NB4 (cell line): ENCODE measurements around the gene KRT222.

Experiments
- MYC ChIP-seq: IDR thresholded peaks from 2 replicates; pipeline ENCODE4 v1.6.1; 2011; ENCODE audit warnings: low read depth, low read length
- POLR2A ChIP-seq: IDR thresholded peaks from 2 replicates; pipeline ENCODE4 v1.6.1; 2011; ENCODE audit warnings: mild to moderate bottlenecking; ENCODE audit not compliant: insufficient read length; ENCODE audit errors: extremely low read depth
- TF ChIP-seq, protein P1 (sequence below): IDR thresholded peaks from one replicate; pipeline ENCODE4 v1.5.1; 2012; ENCODE audit warnings: low read depth, low read length
- TF ChIP-seq, protein P2 (sequence below): IDR thresholded peaks from 2 replicates; pipeline ENCODE4 v1.6.1; 2011; ENCODE audit warnings: low read depth, low read length

DNA sequence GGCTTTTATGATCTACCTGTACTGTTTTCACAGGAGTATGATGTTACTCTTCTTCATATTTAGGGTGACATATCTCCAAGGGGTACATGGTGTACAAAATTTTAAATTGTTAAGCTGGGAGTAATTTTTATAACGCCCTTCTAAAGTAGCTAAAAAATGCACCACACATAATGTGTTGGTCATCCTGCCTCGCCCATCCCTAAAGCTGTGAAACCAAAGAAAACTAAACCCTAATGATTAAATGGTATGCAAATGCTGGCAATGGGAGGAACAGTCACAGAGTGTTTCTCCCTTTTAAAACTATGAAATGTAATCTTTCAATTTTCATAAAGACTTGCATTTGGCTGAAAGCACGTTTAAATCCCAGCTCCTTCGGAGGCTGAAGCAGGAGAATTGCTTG is 40.6 kb upstream of the KRT222 start:
- TF ChIP-seq POLR2A (no peak), MYC (no peak)
- TF ChIP-seq, protein P1, sequence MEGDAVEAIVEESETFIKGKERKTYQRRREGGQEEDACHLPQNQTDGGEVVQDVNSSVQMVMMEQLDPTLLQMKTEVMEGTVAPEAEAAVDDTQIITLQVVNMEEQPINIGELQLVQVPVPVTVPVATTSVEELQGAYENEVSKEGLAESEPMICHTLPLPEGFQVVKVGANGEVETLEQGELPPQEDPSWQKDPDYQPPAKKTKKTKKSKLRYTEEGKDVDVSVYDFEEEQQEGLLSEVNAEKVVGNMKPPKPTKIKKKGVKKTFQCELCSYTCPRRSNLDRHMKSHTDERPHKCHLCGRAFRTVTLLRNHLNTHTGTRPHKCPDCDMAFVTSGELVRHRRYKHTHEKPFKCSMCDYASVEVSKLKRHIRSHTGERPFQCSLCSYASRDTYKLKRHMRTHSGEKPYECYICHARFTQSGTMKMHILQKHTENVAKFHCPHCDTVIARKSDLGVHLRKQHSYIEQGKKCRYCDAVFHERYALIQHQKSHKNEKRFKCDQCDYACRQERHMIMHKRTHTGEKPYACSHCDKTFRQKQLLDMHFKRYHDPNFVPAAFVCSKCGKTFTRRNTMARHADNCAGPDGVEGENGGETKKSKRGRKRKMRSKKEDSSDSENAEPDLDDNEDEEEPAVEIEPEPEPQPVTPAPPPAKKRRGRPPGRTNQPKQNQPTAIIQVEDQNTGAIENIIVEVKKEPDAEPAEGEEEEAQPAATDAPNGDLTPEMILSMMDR: no peak
- TF ChIP-seq, protein P2, sequence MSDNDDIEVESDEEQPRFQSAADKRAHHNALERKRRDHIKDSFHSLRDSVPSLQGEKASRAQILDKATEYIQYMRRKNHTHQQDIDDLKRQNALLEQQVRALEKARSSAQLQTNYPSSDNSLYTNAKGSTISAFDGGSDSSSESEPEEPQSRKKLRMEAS: no peak
